GM12878 (cell line): Measurements from ENCODE around the gene CTBS. TPM values are rescaled to one million over a fixed set of nuclear protein-coding genes. Genes with fewer than 3 reads are reported as not detected.
A peak's percentile ranks its signal among the peaks of the same experiment; 100 is the strongest.

Source experiments
- BCLAF1 ChIP-seq: fragments of 450-650 bp; IDR thresholded peaks from 2 replicates; pipeline ENCODE4 v1.6.1; 2017; ENCODE audit warnings: antibody characterized with exemption, mild to moderate bottlenecking, moderate library complexity
- CEBPB ChIP-seq, 2 experiments: fragments of 150-350 bp in 1 of 2; IDR thresholded peaks; 2 replicates each; pipeline ENCODE4 v1.6.1; 2012 to 2014; ENCODE audit warnings: low read depth in 2 of 2, low read length in 2 of 2, borderline replicate concordance in 1 of 2, inconsistent platforms in 1 of 2
- HDGF ChIP-seq: fragments of 450-650 bp; IDR thresholded peaks from 2 replicates; pipeline ENCODE4 v1.6.1; 2016; ENCODE audit warnings: antibody characterized with exemption
- NFXL1 ChIP-seq: fragments of 450-650 bp; IDR thresholded peaks from 2 replicates; pipeline ENCODE4 v1.6.1; 2017; ENCODE audit warnings: antibody characterized with exemption, mild to moderate bottlenecking, borderline replicate concordance
- NR2F1 ChIP-seq: fragments of 450-650 bp; conservative IDR thresholded peaks from 2 replicates; pipeline ENCODE4 v1.6.1; 2017; ENCODE audit warnings: mild to moderate bottlenecking
- POU2F2 ChIP-seq: IDR thresholded peaks from 3 replicates; pipeline ENCODE4 v1.6.1; 2011; ENCODE audit warnings: low read depth, mild to moderate bottlenecking, low read length, borderline replicate concordance
- RB1 ChIP-seq: fragments of 450-650 bp; formaldehyde crosslinking; IDR thresholded peaks from 2 replicates; pipeline ENCODE4 v1.6.1; 2017; ENCODE audit warnings: mild to moderate bottlenecking, borderline replicate concordance
- RCOR1 ChIP-seq: conservative IDR thresholded peaks from 2 replicates; pipeline ENCODE4 v1.6.1; 2012; ENCODE audit warnings: low read depth, low read length, improper control_type of control experiment
- RELA ChIP-seq: fragments of 450-650 bp; IDR thresholded peaks from 2 replicates; pipeline ENCODE4 v1.8.0; 2014; ENCODE audit warnings: borderline replicate concordance; ENCODE audit not compliant: partially characterized antibody
- RELB ChIP-seq: fragments of 450-650 bp; IDR thresholded peaks from 2 replicates; pipeline ENCODE4 v1.6.1; 2017; ENCODE audit warnings: low read depth, mild to moderate bottlenecking, moderate library complexity
- RFX5 ChIP-seq: IDR thresholded peaks from 2 replicates; pipeline ENCODE4 v1.6.1; 2011; ENCODE audit warnings: low read depth, low read length, improper control_type of control experiment
- TAF1 ChIP-seq: IDR thresholded peaks from 2 replicates; pipeline ENCODE4 v1.6.1; 2011; ENCODE audit warnings: mild to moderate bottlenecking, low read depth, low read length, borderline replicate concordance
- TCF12 ChIP-seq: IDR thresholded peaks from 2 replicates; pipeline ENCODE4 v1.6.1; 2011; ENCODE audit warnings: low read depth, mild to moderate bottlenecking, low read length
- YY1 ChIP-seq: IDR thresholded peaks from 2 replicates; pipeline ENCODE4 v1.6.1; 2011; ENCODE audit warnings: low read depth, mild to moderate bottlenecking, low read length
- ZNF207 ChIP-seq: fragments of 450-650 bp; IDR thresholded peaks from 2 replicates; pipeline ENCODE4 v1.6.1; 2014; ENCODE audit warnings: antibody characterized with exemption, mild to moderate bottlenecking, borderline replicate concordance
- ZNF24 ChIP-seq: fragments of 450-650 bp; IDR thresholded peaks from 2 replicates; pipeline ENCODE4 v1.6.1; 2017; ENCODE audit warnings: antibody characterized with exemption, mild to moderate bottlenecking
- ZNF622 ChIP-seq: fragments of 450-650 bp; IDR thresholded peaks from 2 replicates; pipeline ENCODE4 v1.6.1; 2017; ENCODE audit warnings: mild to moderate bottlenecking, inconsistent platforms
- polyA plus RNA-seq, 11 experiments: library from polyadenylated mRNA; depleted of rRNA in 4 of 11; unstranded in 6 of 11; stranded (reverse) in 5 of 11; fragments of >200 nt; fragmentation: Nextera tagmentation in 4 of 11; fragmentation: Illumina TruSeq in 1 of 11; extraction: Ambion mirVana in 4 of 11; extraction: Trizol in 1 of 11; gene quantifications; 1 replicate in 1 of 11; 2 replicates in 10 of 11; pipeline versions ENCODE4 v1.2.1 to v1.2.3, GENCODE V29; 2011 to 2016; ENCODE audit warnings: inconsistent platforms in 2 of 11, missing spikeins in 2 of 11, low read depth in 1 of 11
- total RNA-seq, 4 experiments: library from RNA; depleted of rRNA in 3 of 4; stranded (reverse); fragments of >200 nt in 3 of 4; fragmentation: Illumina TruSeq in 1 of 4; extraction: Trizol in 1 of 4; gene quantifications; 2 replicates each; pipeline versions ENCODE4 v1.2.1 to v1.2.3, GENCODE V29; 2013 to 2021
- TF ChIP-seq, protein P1 (sequence below), 3 experiments: IDR thresholded peaks in 2 of 3; conservative IDR thresholded peaks in 1 of 3; 2 replicates each; pipeline ENCODE4 v1.5.1; 2011; ENCODE audit warnings: low read depth in 3 of 3, low read length in 3 of 3, mild to moderate bottlenecking in 3 of 3, control low read depth in 2 of 3, moderate library complexity in 2 of 3, inconsistent platforms in 1 of 3, mixed read lengths in 1 of 3; ENCODE audit not compliant: control insufficient read depth in 2 of 3, insufficient read depth in 1 of 3; ENCODE audit errors: extremely low read depth in 1 of 3

The CTBS gene
- total and polyA plus RNA-seq, 10 of the 15 experiments (the other 5 are each of a cell fraction or from before 2014, with no cell fraction given) = 4.3 to 21.2 (median 12.3) TPM

- 0 out of 2 replicates have a peak, but pooled peaks have one; percentile 35 for TF ChIP-seq ZNF207
- TF ChIP-seq ZNF622 = no peak
- TF ChIP-seq TCF12 = no peak
- TF ChIP-seq HDGF = no peak
- TF ChIP-seq, protein P1, sequence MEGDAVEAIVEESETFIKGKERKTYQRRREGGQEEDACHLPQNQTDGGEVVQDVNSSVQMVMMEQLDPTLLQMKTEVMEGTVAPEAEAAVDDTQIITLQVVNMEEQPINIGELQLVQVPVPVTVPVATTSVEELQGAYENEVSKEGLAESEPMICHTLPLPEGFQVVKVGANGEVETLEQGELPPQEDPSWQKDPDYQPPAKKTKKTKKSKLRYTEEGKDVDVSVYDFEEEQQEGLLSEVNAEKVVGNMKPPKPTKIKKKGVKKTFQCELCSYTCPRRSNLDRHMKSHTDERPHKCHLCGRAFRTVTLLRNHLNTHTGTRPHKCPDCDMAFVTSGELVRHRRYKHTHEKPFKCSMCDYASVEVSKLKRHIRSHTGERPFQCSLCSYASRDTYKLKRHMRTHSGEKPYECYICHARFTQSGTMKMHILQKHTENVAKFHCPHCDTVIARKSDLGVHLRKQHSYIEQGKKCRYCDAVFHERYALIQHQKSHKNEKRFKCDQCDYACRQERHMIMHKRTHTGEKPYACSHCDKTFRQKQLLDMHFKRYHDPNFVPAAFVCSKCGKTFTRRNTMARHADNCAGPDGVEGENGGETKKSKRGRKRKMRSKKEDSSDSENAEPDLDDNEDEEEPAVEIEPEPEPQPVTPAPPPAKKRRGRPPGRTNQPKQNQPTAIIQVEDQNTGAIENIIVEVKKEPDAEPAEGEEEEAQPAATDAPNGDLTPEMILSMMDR (IDR thresholded peaks at IDR 0.05 in 2 of 3, conservative IDR thresholded peaks at IDR 0.05 in 1 of 3; ENCODE audit: control insufficient read depth in 2 of 3, extremely low read depth in 1 of 3, insufficient read depth in 1 of 3, low read depth in 3 of 3, low read length in 3 of 3) = peak; percentile 64 to 79 (median 73)
- TF ChIP-seq RCOR1 = no peak
- no peak for TF ChIP-seq RELB
- TF ChIP-seq RELA = peak; percentile 23
- TF ChIP-seq RFX5 = no peak
- TF ChIP-seq ZNF24 = peak; percentile 34; the same call in 1 of the 2 replicates
- TF ChIP-seq TAF1 = no peak
- TF ChIP-seq YY1 = peak; percentile 64
- TF ChIP-seq CEBPB (IDR thresholded peaks at IDR 0.05; ENCODE audit: borderline replicate concordance in 1 of 2, low read depth in 2 of 2, low read length in 2 of 2) = no peak
- TF ChIP-seq POU2F2 = peak; percentile 66; the same call in 2 of the 3 replicates
- TF ChIP-seq RB1 = peak; percentile 94; the same call in 1 of the 2 replicates
- TF ChIP-seq NFXL1 = no peak
- TF ChIP-seq NR2F1 = peak; percentile 49; the same call in 1 of the 2 replicates
- TF ChIP-seq BCLAF1 = no peak
- TF ChIP-seq, all 136 proteins: peak for 32
These were observed 46.6 kb upstream of the CTBS start (continued) for GRCh38 chr1:84620720-84621313.
